Mesendoderm (in vitro differentiated cells): Measurements from ENCODE around the gene IL24.

ENCODE experiments used
- DNase-seq: peaks from one replicate; pipeline ENCODE4 v3.0.0; 2013
- H2AK5ac ChIP-seq: 2 replicates; pipeline ENCODE4 v1.6.1; 2013; ENCODE audit warnings: low read length, inconsistent platforms
- H2BK120ac ChIP-seq: 2 replicates; pipeline ENCODE4 v1.6.1; 2013; ENCODE audit warnings: low read depth, mild to moderate bottlenecking, low read length, moderate library complexity, mixed read lengths
- H2BK15ac ChIP-seq: replicated peaks from 2 replicates; pipeline ENCODE4 v1.6.1; 2013; ENCODE audit warnings: low read depth, mild to moderate bottlenecking, moderate library complexity
- H2BK5ac ChIP-seq: 2 replicates; pipeline ENCODE4 v1.6.1; 2013; ENCODE audit warnings: low read length, inconsistent platforms
- H3K18ac ChIP-seq: 2 replicates; pipeline ENCODE4 v1.6.1; 2013; ENCODE audit warnings: mild to moderate bottlenecking, low read length, mixed read lengths
- H3K23ac ChIP-seq: one replicate; pipeline ENCODE4 v1.6.1; 2013; ENCODE audit warnings: low read length
- H3K27ac ChIP-seq: 2 replicates; pipeline ENCODE4 v1.5.1; 2013; ENCODE audit warnings: low read depth, mild to moderate bottlenecking, inconsistent platforms, low read length, moderate library complexity
- H3K27me3 ChIP-seq: 2 replicates; pipeline ENCODE4 v1.6.1; 2013; ENCODE audit warnings: low read length, control low read depth, mild to moderate bottlenecking, inconsistent platforms; ENCODE audit not compliant: insufficient read depth, poor library complexity
- H3K36me3 ChIP-seq: 2 replicates; pipeline ENCODE4 v1.6.1; 2013; ENCODE audit warnings: low read length, inconsistent platforms; ENCODE audit not compliant: control insufficient read depth, insufficient read depth
- H3K4ac ChIP-seq: one replicate; pipeline ENCODE4 v1.6.1; 2013; ENCODE audit warnings: low read depth, mild to moderate bottlenecking, low read length, moderate library complexity
- H3K4me1 ChIP-seq: 2 replicates; pipeline ENCODE4 v1.6.1; 2013; ENCODE audit warnings: low read depth, low read length, inconsistent platforms; ENCODE audit not compliant: control insufficient read depth
- H3K4me2 ChIP-seq: 2 replicates; pipeline ENCODE4 v1.6.1; 2013; ENCODE audit warnings: low read length
- H3K4me3 ChIP-seq: 2 replicates; pipeline ENCODE4 v1.5.1; 2013; ENCODE audit warnings: mild to moderate bottlenecking, low read length
- H3K56ac ChIP-seq: one replicate; pipeline ENCODE4 v1.6.1; 2013; ENCODE audit warnings: low read length
- H3K79me1 ChIP-seq: 2 replicates; pipeline ENCODE4 v1.6.1; 2013; ENCODE audit warnings: low read length, inconsistent platforms
- H3K79me2 ChIP-seq: 2 replicates; pipeline ENCODE4 v1.6.1; 2013; ENCODE audit warnings: mild to moderate bottlenecking, low read length; ENCODE audit not compliant: control insufficient read depth, insufficient read depth
- H3K9ac ChIP-seq: 2 replicates; pipeline ENCODE4 v1.6.1; 2013; ENCODE audit warnings: low read length, inconsistent platforms
- H4K5ac ChIP-seq: one replicate; pipeline ENCODE4 v1.6.1; 2013; ENCODE audit warnings: low read length
- H4K8ac ChIP-seq: one replicate; pipeline ENCODE4 v1.6.1; 2013; ENCODE audit warnings: low read depth, mild to moderate bottlenecking, control low read depth, low read length, moderate library complexity
- WGBS: extraction: QIAGEN DNeasy Blood & Tissue Kit; methylation state at CpG from one replicate; pipeline ENCODE4 v1.1.7; 2013; ENCODE audit warnings: low lambda C conversion rate, missing lambda C conversion rate; ENCODE audit not compliant: insufficient coverage; ENCODE audit errors: extremely low coverage; 5-methylcytosine and 5-hydroxymethylcytosine counted together

Gene IL24

GRCh38 chr1:206949208-206949607, 52.0 kb downstream of the IL24 start:
- no peak overlapping the region for H2BK5ac ChIP-seq
- no peaks in the 10 kb centered on the region for H3K4me1 ChIP-seq
- H3K4ac ChIP-seq = no peak overlapping the region
- H4K5ac ChIP-seq = no peak overlapping the region
- no peak overlapping the region for H2BK15ac ChIP-seq
- H3K18ac ChIP-seq = no peak overlapping the region
- no peak overlapping the region for H3K4me2 ChIP-seq
- no peak overlapping the region for H3K23ac ChIP-seq
- H2BK120ac ChIP-seq = no peak overlapping the region
- no peak overlapping the region for H3K56ac ChIP-seq
- no peak overlapping the region for H3K27ac ChIP-seq
- no peaks in the 10 kb centered on the region for H3K36me3 ChIP-seq
- no peak overlapping the region for H3K4me3 ChIP-seq
- no CpG with 5 or more reads among the region's 4 CpGs for WGBS
- DNase-seq = no peak
- no peak overlapping the region for H4K8ac ChIP-seq
- no peak overlapping the region for H2AK5ac ChIP-seq
- H3K27me3 ChIP-seq = no peaks in the 10 kb centered on the region
- H3K9ac ChIP-seq = no peak overlapping the region
- H3K79me1 ChIP-seq = no peaks in the 10 kb centered on the region
- H3K79me2 ChIP-seq = no peaks in the 10 kb centered on the region

- no peak overlapping the region for H3K9ac ChIP-seq
- no peak overlapping the region for H3K18ac ChIP-seq
- no peak overlapping the region for H3K4ac ChIP-seq
- no peak for DNase-seq
- H3K36me3 ChIP-seq = no peaks in the 10 kb centered on the region
- H3K79me1 ChIP-seq = no peaks in the 10 kb centered on the region
- no peak overlapping the region for H3K4me2 ChIP-seq
- no CpG with 5 or more reads among the region's 5 CpGs for WGBS
- no peaks in the 10 kb centered on the region for H3K4me1 ChIP-seq
- no peak overlapping the region for H2BK15ac ChIP-seq
- no peak overlapping the region for H3K23ac ChIP-seq
- no peak overlapping the region for H4K5ac ChIP-seq
- H3K56ac ChIP-seq = no peak overlapping the region
- no peak overlapping the region for H3K27ac ChIP-seq
- H3K79me2 ChIP-seq = no peaks in the 10 kb centered on the region
- H2BK5ac ChIP-seq = no peak overlapping the region
- H2AK5ac ChIP-seq = no peak overlapping the region
- H2BK120ac ChIP-seq = no peak overlapping the region
- H3K4me3 ChIP-seq = no peak overlapping the region
- H4K8ac ChIP-seq = no peak overlapping the region
- no peaks in the 10 kb centered on the region for H3K27me3 ChIP-seq
Measured at GRCh38 chr1:206949641-206950040, 52.4 kb downstream of the IL24 start.

- no peaks in the 10 kb centered on the region for H3K79me2 ChIP-seq
- H3K4me1 ChIP-seq = no peaks in the 10 kb centered on the region
- no peak overlapping the region for H2BK5ac ChIP-seq
- no peak overlapping the region for H3K9ac ChIP-seq
- H3K27ac ChIP-seq = no peak overlapping the region
- no peaks in the 10 kb centered on the region for H3K79me1 ChIP-seq
- no peak overlapping the region for H3K4me2 ChIP-seq
- DNase-seq = no peak
- no peak overlapping the region for H3K4ac ChIP-seq
- WGBS = no CpG with 5 or more reads among the region's 4 CpGs
- no peak overlapping the region for H2BK120ac ChIP-seq
- no peak overlapping the region for H3K18ac ChIP-seq
- no peak overlapping the region for H3K4me3 ChIP-seq
- H4K8ac ChIP-seq = no peak overlapping the region
- H3K27me3 ChIP-seq = no peaks in the 10 kb centered on the region
- no peak overlapping the region for H3K56ac ChIP-seq
- H4K5ac ChIP-seq = no peak overlapping the region
- no peak overlapping the region for H2BK15ac ChIP-seq
- H3K36me3 ChIP-seq = no peaks in the 10 kb centered on the region
- H2AK5ac ChIP-seq = no peak overlapping the region
- no peak overlapping the region for H3K23ac ChIP-seq
Measured at GRCh38 chr1:206951318-206952100, 54.3 kb downstream of the IL24 start.

- Histone ChIP-seq H2BK5ac (no peak overlapping the region), H3K9ac (no peak overlapping the region), H3K23ac (no peak overlapping the region), H3K56ac (no peak overlapping the region), H4K5ac (no peak overlapping the region), H3K79me1 (no peaks in the 10 kb centered on the region), H4K8ac (no peak overlapping the region), H3K27me3 (no peaks in the 10 kb centered on the region), H3K4me2 (no peak overlapping the region), H3K36me3 (no peaks in the 10 kb centered on the region), H2AK5ac (no peak overlapping the region), H2BK120ac (no peak overlapping the region), H3K18ac (no peak overlapping the region), H2BK15ac (no peak overlapping the region), H3K79me2 (no peaks in the 10 kb centered on the region), H3K4me3 (no peak overlapping the region), H3K4me1 (no peaks in the 10 kb centered on the region), H3K27ac (no peak overlapping the region), H3K4ac (no peak overlapping the region)
- no peak for DNase-seq
- WGBS = no CpG with 5 or more reads among the region's 4 CpGs
Measured at GRCh38 chr1:206952171-206952570, 54.9 kb downstream of the IL24 start.

GRCh38 chr1:206953126-206953525, 55.9 kb downstream of the IL24 start:
- no peaks in the 10 kb centered on the region for H3K79me2 ChIP-seq
- H3K79me1 ChIP-seq = no peaks in the 10 kb centered on the region
- no peaks in the 10 kb centered on the region for H3K27me3 ChIP-seq
- H3K4me3 ChIP-seq = no peak overlapping the region
- no CpG with 5 or more reads among the region's 3 CpGs for WGBS
- no peak overlapping the region for H3K4ac ChIP-seq
- no peak overlapping the region for H3K4me2 ChIP-seq
- H3K36me3 ChIP-seq = no peaks in the 10 kb centered on the region
- no peak overlapping the region for H3K18ac ChIP-seq
- H4K8ac ChIP-seq = no peak overlapping the region
- H3K4me1 ChIP-seq = no peaks in the 10 kb centered on the region
- H2AK5ac ChIP-seq = no peak overlapping the region
- no peak overlapping the region for H2BK120ac ChIP-seq
- DNase-seq = no peak
- no peak overlapping the region for H2BK5ac ChIP-seq
- H4K5ac ChIP-seq = no peak overlapping the region
- no peak overlapping the region for H3K23ac ChIP-seq
- H2BK15ac ChIP-seq = no peak overlapping the region
- no peak overlapping the region for H3K27ac ChIP-seq
- H3K9ac ChIP-seq = no peak overlapping the region
- H3K56ac ChIP-seq = no peak overlapping the region

GRCh38 chr1:206953626-206954025, 56.4 kb downstream of the IL24 start:
- Histone ChIP-seq H3K18ac (no peak overlapping the region), H3K79me1 (no peaks in the 10 kb centered on the region), H3K56ac (no peak overlapping the region), H3K27ac (no peak overlapping the region), H2BK15ac (no peak overlapping the region), H3K4me1 (no peaks in the 10 kb centered on the region), H3K36me3 (no peaks in the 10 kb centered on the region), H2BK5ac (no peak overlapping the region), H3K23ac (no peak overlapping the region), H3K9ac (no peak overlapping the region), H3K4me3 (no peak overlapping the region), H2BK120ac (no peak overlapping the region), H3K27me3 (no peaks in the 10 kb centered on the region), H2AK5ac (no peak overlapping the region), H3K4ac (no peak overlapping the region), H4K5ac (no peak overlapping the region), H4K8ac (no peak overlapping the region), H3K79me2 (no peaks in the 10 kb centered on the region), H3K4me2 (no peak overlapping the region)
- DNase-seq = no peak
- no CpG with 5 or more reads among the region's 2 CpGs for WGBS
